CD4-positive, alpha-beta T cell treated with Interleukin-4 for 1 hour (primary cell): ENCODE results near the gene ABHD10.

ENCODE experiments used
- DNase-seq, 2 donors: peaks; one replicate each; pipeline ENCODE4 v3.0.0-alpha.2; 2020 to 2022

Gene ABHD10

GRCh38 chr3:111978583-111979433, at the start of gene ABHD10:
Gene ABHD10 (plus strand): TSS chr3:111979026. CDS start chr3:111979062, 36 bp downstream.
- DNase-seq, result peak; percentile 96 to 97

GRCh38 chr3:111929484-111929883, 49.3 kb upstream of the ABHD10 start:
- no peak for DNase-seq

GRCh38 chr3:111932946-111933345, 45.9 kb upstream of the ABHD10 start:
- DNase-seq, result no peak

- DNase-seq, result no peak
Observed at GRCh38 chr3:111936191-111936841, 42.5 kb upstream of the ABHD10 start.

- no peak for DNase-seq
Observed at GRCh38 chr3:111936967-111937366, 41.9 kb upstream of the ABHD10 start.

GRCh38 chr3:111937871-111938270, 41.0 kb upstream of the ABHD10 start:
- no peak for DNase-seq

GRCh38 chr3:111939873-111940272, 39.0 kb upstream of the ABHD10 start:
- DNase-seq, result no peak

- DNase-seq, result no peak
Observed at GRCh38 chr3:111943533-111943932, 35.3 kb upstream of the ABHD10 start.

- no peak for DNase-seq
Observed at GRCh38 chr3:111944372-111944771, 34.5 kb upstream of the ABHD10 start.

- DNase-seq, result no peak
Observed at GRCh38 chr3:111947231-111947630, 31.6 kb upstream of the ABHD10 start.

GRCh38 chr3:111948786-111949185, 30.0 kb upstream of the ABHD10 start:
- no peak for DNase-seq

GRCh38 chr3:111949712-111950111, 29.1 kb upstream of the ABHD10 start:
- DNase-seq, result no peak

- DNase-seq, result no peak
Observed at GRCh38 chr3:111951032-111951431, 27.8 kb upstream of the ABHD10 start.

GRCh38 chr3:111952086-111952485, 26.7 kb upstream of the ABHD10 start:
- DNase-seq, result no peak

- no peak for DNase-seq
Observed at GRCh38 chr3:111952866-111953450, 25.9 kb upstream of the ABHD10 start.

GRCh38 chr3:111954228-111954990, 24.4 kb upstream of the ABHD10 start:
- no peak for DNase-seq

GRCh38 chr3:111955876-111956275, 22.9 kb upstream of the ABHD10 start:
- DNase-seq, result no peak

- DNase-seq, result no peak
Observed at GRCh38 chr3:111956449-111956848, 22.4 kb upstream of the ABHD10 start.

GRCh38 chr3:111956995-111957734, 21.7 kb upstream of the ABHD10 start:
- no peak for DNase-seq

GRCh38 chr3:111961461-111962164, 17.2 kb upstream of the ABHD10 start:
- DNase-seq, result no peak

GRCh38 chr3:111963424-111963823, 15.4 kb upstream of the ABHD10 start:
- DNase-seq, result no peak

GRCh38 chr3:111965484-111965883, 13.3 kb upstream of the ABHD10 start:
- no peak for DNase-seq
